Measurements from ENCODE around the gene TRPM4. TPM values are rescaled to one million over a fixed set of nuclear protein-coding genes. Genes with fewer than 3 reads are reported as not detected.
"Not testable (repeated sequence)": the region's sequence is repeated elsewhere in the genome, so short reads cannot be mapped to it uniquely, and the experiment has no call there.

The TRPM4 gene
- polyA plus RNA-seq, 3 donors = 19.8 to 25.4 (median 20.0) TPM

DNA sequence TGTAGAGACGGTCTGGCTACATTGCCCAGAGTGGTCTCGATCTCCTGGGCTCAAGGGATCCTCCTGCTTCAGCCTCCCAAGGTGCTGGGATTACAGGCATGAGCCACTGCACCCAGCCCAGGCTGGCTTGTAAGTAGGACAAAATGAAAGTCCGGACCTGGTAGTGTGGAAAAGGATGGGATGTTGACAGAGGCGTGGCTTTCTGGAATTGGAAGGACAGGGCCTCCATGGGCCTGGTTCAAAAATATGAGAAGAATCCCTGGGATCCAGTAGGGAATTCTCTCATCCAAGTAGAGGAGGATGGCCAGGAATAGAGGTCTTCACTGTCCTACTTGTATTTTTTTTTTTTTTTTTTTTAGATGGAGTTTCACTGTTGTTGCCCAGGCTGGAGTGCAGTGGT, 64.9 kb downstream of the TRPM4 start:
- DNase-seq (ENCODE audit: low read depth in 3 of 3, low spot score in 2 of 3) = no peak

DNA sequence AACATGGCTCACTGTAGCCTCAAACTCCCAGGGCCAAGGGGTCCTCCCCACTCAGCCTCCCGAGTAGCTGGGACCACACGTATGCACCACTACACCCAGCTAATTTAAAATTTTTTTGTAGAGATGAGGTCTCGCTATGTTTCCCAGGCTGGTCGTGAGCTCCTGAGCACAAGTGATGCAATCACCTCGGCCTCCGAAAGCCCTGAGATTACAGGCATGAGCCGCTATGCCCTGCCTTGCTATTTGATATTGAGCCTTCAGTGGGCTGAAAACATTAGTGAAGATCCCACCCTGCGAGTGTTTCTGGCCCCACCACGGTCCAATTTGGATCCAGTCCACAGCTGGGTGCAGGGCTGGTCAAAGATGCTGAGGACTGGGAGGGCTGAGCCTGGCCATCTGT, 65.9 kb downstream of the TRPM4 start:
- DNase-seq (ENCODE audit: low read depth in 3 of 3, low spot score in 2 of 3) = no peak

DNA sequence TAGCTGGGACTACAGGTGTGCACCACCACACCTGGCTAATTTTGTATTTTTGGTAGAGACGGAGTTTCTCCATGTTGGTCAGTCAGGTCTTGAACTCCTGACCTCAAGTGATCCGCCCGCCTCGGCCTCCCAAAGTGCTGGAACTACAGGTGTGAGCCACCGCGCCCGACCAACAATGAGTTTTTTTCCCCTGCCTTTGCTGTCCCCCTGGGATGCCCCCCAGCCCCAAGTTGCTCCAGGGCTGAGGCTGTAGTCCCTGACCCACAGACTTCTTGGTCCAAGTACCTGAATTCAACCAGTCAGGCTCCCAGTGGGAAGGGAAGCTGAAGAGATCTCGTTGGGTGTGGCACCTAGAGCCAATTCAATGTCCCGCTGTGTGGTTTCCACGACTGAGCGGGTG, 66.8 kb downstream of the TRPM4 start:
- DNase-seq (ENCODE audit: low read depth in 3 of 3, low spot score in 2 of 3) = not testable (repeated sequence)

GRCh38 chr19:49224879-49225278, 67.3 kb downstream of the TRPM4 start:
- DNase-seq (ENCODE audit: low read depth in 3 of 3, low spot score in 2 of 3) = no peak

DNA sequence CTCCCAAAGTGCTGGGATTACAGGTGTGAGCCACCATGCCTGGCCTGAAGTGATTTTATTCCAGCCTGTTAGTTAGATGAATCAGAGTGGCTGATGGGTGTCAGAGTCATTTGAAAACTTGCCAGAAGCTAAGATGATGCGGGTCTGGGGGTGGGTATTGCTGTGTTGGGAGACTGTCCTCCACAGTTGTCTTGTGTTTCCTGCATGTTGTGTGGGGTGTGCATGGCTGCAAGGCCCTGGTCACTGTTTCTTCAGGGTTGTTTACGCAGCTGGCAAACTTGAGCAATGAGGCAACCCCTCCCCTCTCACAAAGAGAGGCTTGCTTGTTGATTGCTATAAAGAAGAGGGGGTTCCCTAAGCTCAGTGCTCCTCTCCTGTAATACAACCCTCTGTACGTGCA, 71.8 kb downstream of the TRPM4 start:
- no peak for DNase-seq (ENCODE audit: low read depth in 3 of 3, low spot score in 2 of 3)

- no peak for DNase-seq (ENCODE audit: low read depth in 3 of 3, low spot score in 2 of 3)
These were observed 73.8 kb downstream of the TRPM4 start for GRCh38 chr19:49231389-49231788.

GRCh38 chr19:49231804-49232203, 74.2 kb downstream of the TRPM4 start:
- DNase-seq (ENCODE audit: low read depth in 3 of 3, low spot score in 2 of 3) = no peak

DNA sequence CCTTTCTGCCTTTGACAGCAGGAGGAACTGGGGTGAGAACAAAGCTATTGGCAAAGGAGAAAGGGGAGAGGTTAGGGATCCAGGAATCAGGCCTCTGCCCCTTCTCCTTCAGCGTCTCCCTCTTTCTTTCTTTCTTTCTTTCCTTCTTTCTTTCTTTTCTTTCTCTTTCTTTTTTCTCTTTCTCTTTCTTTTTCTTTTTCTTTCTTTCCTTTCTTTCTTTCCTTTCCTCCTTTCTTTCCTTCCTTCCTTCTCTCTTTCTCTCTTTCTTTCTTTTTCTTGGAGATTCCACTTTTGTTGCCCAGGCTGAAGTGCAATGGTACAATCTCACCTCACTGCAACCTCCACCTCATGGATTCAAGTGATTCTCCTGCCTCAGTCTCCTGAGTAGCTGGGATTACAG, 75.6 kb downstream of the TRPM4 start:
- DNase-seq (ENCODE audit: low read depth in 3 of 3, low spot score in 2 of 3) = no peak

GRCh38 chr19:49241769-49242168, 84.2 kb downstream of the TRPM4 start:
- no peak for DNase-seq (ENCODE audit: low read depth in 3 of 3, low spot score in 2 of 3)

GRCh38 chr19:49243129-49243528, 85.5 kb downstream of the TRPM4 start:
- DNase-seq (ENCODE audit: low read depth in 3 of 3, low spot score in 2 of 3) = no peak

DNA sequence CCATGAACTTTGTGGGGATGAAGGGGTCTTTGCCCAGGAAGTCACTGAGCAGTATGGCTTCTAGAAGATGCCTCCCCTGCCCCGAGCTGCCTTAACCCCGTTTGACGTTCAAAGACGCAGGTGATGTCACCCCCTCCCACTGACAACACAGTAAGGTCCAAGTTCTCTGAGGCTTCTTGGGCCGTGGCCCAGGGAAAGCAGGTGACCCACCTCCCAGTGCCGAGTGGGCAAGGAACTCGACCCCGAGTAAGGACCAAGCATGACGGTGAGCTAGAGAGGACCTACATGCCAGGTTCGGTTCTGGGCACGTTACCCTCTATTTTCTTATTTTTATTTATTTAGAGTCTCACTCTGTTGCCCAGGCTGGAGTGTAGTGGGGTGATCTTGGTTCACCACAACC, 86.1 kb downstream of the TRPM4 start:
- DNase-seq (ENCODE audit: low read depth in 3 of 3, low spot score in 2 of 3) = no peak

DNA sequence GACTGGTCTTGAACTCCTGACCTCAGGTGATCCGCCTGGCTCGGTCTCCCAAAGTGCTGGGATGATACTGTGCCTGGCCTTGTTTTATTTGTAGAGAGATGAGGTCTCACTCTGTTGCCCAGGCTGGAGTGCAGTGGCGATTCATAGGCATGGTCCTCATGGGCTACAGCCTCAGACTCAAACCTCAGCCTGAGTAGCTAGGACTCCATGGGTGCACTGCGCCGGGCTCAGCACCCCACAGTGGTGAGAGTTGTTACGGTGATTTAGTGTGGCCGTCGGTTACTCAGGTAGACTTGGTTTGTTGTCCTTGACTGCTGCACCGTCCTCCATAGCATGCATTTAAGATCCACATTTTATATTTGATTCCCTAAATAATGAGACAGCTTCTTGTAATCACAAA, 86.7 kb downstream of the TRPM4 start:
- no peak for DNase-seq (ENCODE audit: low read depth in 3 of 3, low spot score in 2 of 3)

- DNase-seq (ENCODE audit: low read depth in 3 of 3, low spot score in 2 of 3) = no peak
These were observed 90.1 kb downstream of the TRPM4 start for GRCh38 chr19:49247676-49248075.

GRCh38 chr19:49249933-49250332, 92.3 kb downstream of the TRPM4 start:
- DNase-seq (ENCODE audit: low read depth in 3 of 3, low spot score in 2 of 3) = no peak

DNA sequence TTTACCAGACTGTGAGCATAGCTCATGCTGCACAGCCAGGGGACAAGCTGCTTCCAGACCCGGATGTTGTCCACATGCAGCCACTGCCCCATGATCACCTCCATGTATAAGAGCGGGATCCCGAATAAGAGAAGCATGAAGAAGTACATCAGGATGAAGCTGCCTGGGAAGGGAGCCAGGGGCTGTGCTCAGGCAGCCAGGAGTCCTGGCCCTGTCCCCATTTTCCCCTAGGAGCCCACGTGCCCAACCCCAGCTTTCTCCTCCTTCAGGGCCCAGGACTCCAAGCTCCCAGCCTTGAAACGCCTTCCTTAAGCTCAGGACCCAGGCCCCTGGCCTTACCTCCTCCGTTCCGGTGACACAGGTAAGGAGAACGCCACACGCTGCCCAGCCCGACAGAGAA, 98.1 kb downstream of the TRPM4 start:
- no peak for DNase-seq (ENCODE audit: low read depth in 3 of 3, low spot score in 2 of 3)

DNA sequence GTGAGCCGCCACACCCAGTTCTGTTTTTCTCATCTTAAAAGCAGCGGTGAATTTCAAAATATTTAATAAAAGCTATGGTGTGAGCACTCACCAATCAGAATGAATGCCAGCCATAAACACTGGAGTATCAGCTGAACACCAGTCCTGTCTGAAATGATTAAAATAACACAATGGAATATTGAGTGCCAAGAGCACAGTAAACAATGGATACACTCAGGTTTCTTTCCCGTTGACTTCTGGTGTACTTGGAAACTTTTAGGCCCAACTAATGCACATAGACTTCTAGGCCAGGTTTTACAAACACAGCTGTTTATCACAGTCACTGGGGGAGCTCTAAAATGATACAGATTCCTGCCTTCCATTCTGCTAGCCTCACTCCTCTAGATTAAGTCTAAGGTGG, 99.1 kb downstream of the TRPM4 start:
- no peak for DNase-seq (ENCODE audit: low read depth in 3 of 3, low spot score in 2 of 3)

Other genes with a start within 250 kb of the TRPM4 start
- 1 to 10 TPM; 4.6 to 7.4 (median 5.9) TPM for gene DHDH, start 224.1 kb upstream of the TRPM4 start, polyA plus RNA-seq (ENCODE audit: insufficient read length in 3 of 3)
- gene BAX, start 202.9 kb upstream of the TRPM4 start, polyA plus RNA-seq (ENCODE audit: insufficient read length in 3 of 3) = 10 to 100 TPM; 47.8 to 70.2 (median 65.9) TPM
- 1,000 to 10,000 TPM; 2,018 to 2,741 (median 2,584) TPM for gene FTL, start 192.5 kb upstream of the TRPM4 start, polyA plus RNA-seq (ENCODE audit: insufficient read length in 3 of 3)
- 10 to 100 TPM; 35.6 to 38.8 (median 36.1) TPM for gene GYS1, start 164.5 kb upstream of the TRPM4 start, polyA plus RNA-seq (ENCODE audit: insufficient read length in 3 of 3)
- 10 to 100 TPM; 79.2 to 96.2 (median 86.9) TPM for gene RUVBL2, start 163.9 kb upstream of the TRPM4 start, polyA plus RNA-seq (ENCODE audit: insufficient read length in 3 of 3)
- gene LHB, start 140.7 kb upstream of the TRPM4 start, polyA plus RNA-seq (ENCODE audit: insufficient read length in 3 of 3) = not detected
- gene CGB3, start 133.5 kb upstream of the TRPM4 start, polyA plus RNA-seq (ENCODE audit: insufficient read length in 3 of 3) = not detected
- gene CGB2, start 125.9 kb upstream of the TRPM4 start, polyA plus RNA-seq (ENCODE audit: insufficient read length in 3 of 3) = not detected
- gene CGB1, start 120.9 kb upstream of the TRPM4 start, polyA plus RNA-seq (ENCODE audit: insufficient read length in 3 of 3) = not detected
- gene CGB5, start 113.9 kb upstream of the TRPM4 start, polyA plus RNA-seq (ENCODE audit: insufficient read length in 3 of 3) = not detected
- gene CGB8, start 108.7 kb upstream of the TRPM4 start, polyA plus RNA-seq (ENCODE audit: insufficient read length in 3 of 3) = not detected
- gene CGB7, start 100.0 kb upstream of the TRPM4 start, polyA plus RNA-seq (ENCODE audit: insufficient read length in 3 of 3) = under 1 TPM; 0.78 to 0.94 (median 0.93) TPM
- gene NTF4, start 93.0 kb upstream of the TRPM4 start, polyA plus RNA-seq (ENCODE audit: insufficient read length in 3 of 3) = 1 to 10 TPM; 2.4 to 2.7 (median 2.5) TPM
- gene KCNA7, start 85.1 kb upstream of the TRPM4 start, polyA plus RNA-seq (ENCODE audit: insufficient read length in 3 of 3) = under 1 TPM; 0.04 TPM
- gene SNRNP70, start 72.3 kb upstream of the TRPM4 start, polyA plus RNA-seq (ENCODE audit: insufficient read length in 3 of 3) = 100 to 1,000 TPM; 243 to 292 (median 271) TPM
- 1 to 10 TPM; 6.5 to 6.7 (median 6.6) TPM for gene LIN7B, start 43.4 kb upstream of the TRPM4 start, polyA plus RNA-seq (ENCODE audit: insufficient read length in 3 of 3)
- under 1 TPM; 0.39 to 0.80 (median 0.74) TPM for gene C19orf73, start 38.6 kb upstream of the TRPM4 start, polyA plus RNA-seq (ENCODE audit: insufficient read length in 3 of 3)
- 1 to 10 TPM; 4.6 to 5.4 (median 4.9) TPM for gene PPFIA3, start 38.2 kb upstream of the TRPM4 start, polyA plus RNA-seq (ENCODE audit: insufficient read length in 3 of 3)
- gene HRC, start 2.4 kb upstream of the TRPM4 start, polyA plus RNA-seq (ENCODE audit: insufficient read length in 3 of 3) = 10 to 100 TPM; 29.8 to 36.1 (median 35.5) TPM
- gene SLC6A16, start 167.4 kb downstream of the TRPM4 start, polyA plus RNA-seq (ENCODE audit: insufficient read length in 3 of 3) = 1 to 10 TPM; 2.4 to 2.6 (median 2.6) TPM
- 10 to 100 TPM; 32.7 to 37.7 (median 36.9) TPM for gene CD37, start 177.6 kb downstream of the TRPM4 start, polyA plus RNA-seq (ENCODE audit: insufficient read length in 3 of 3)
- 10 to 100 TPM; 86.1 to 89.1 (median 86.1) TPM for gene TEAD2, start 204.6 kb downstream of the TRPM4 start, polyA plus RNA-seq (ENCODE audit: insufficient read length in 3 of 3)
- 1 to 10 TPM; 4.5 to 5.3 (median 4.7) TPM for gene DKKL1, start 206.1 kb downstream of the TRPM4 start, polyA plus RNA-seq (ENCODE audit: insufficient read length in 3 of 3)
- under 1 TPM; 0.14 to 0.45 (median 0.18) TPM for gene KASH5, start 230.5 kb downstream of the TRPM4 start, polyA plus RNA-seq (ENCODE audit: insufficient read length in 3 of 3)

Data from right renal cortex interstitium (tissue), 3 donors.